Activated naive CD4-positive, alpha-beta T cell treated with anti-CD3 and anti-CD28 coated beads for 36 hours (primary cell): ENCODE measurements around the gene KSR2. TPM values are rescaled to one million over a fixed set of nuclear protein-coding genes. Genes with fewer than 3 reads are reported as not detected.

Experiments
- CTCF ChIA-PET: fragments of 350-600 bp; sonication (Branson Sonifier 250); formaldehyde crosslinking; loops from one replicate; lab custom pipeline; 2021; ENCODE audit warnings: antibody characterized with exemption; lab: Charles Lee
- DNase-seq: peaks from one replicate; pipeline ENCODE4 v3.0.0-alpha.2; 2020
- H3K27ac Mint-ChIP-seq: one replicate; pipeline ENCODE4 v1.8.0; 2021; ENCODE audit warnings: mild to moderate bottlenecking, mixed read lengths
- H3K27me3 Mint-ChIP-seq: one replicate; pipeline ENCODE4 v1.8.0; 2021; ENCODE audit warnings: low read depth, mixed read lengths
- H3K36me3 Mint-ChIP-seq: one replicate; pipeline ENCODE4 v1.8.0; 2021; ENCODE audit warnings: low read depth, mixed read lengths
- H3K4me1 Mint-ChIP-seq: one replicate; pipeline ENCODE4 v1.8.0; 2021; ENCODE audit warnings: low read depth, mixed read lengths
- H3K4me3 Mint-ChIP-seq: one replicate; pipeline ENCODE4 v1.8.0; 2021; ENCODE audit warnings: mild to moderate bottlenecking, moderate library complexity, mixed read lengths
- H3K9me3 Mint-ChIP-seq: one replicate; pipeline ENCODE4 v1.8.0; 2021; ENCODE audit warnings: mixed read lengths
- intact Hi-C: fragments of 100-400 bp; cut with micrococcal nuclease; formaldehyde crosslinking; loops from one replicate; pipeline ENCODE4 v1.15.1; 2023
- total RNA-seq, 2 experiments: library from RNA; stranded (reverse); gene quantifications; one replicate each; pipeline ENCODE4 v1.2.3, GENCODE V29; 2021

Gene KSR2
- total RNA-seq, 2 experiments from 2014 or later: 0.05 TPM; not detected in 1

DNA sequence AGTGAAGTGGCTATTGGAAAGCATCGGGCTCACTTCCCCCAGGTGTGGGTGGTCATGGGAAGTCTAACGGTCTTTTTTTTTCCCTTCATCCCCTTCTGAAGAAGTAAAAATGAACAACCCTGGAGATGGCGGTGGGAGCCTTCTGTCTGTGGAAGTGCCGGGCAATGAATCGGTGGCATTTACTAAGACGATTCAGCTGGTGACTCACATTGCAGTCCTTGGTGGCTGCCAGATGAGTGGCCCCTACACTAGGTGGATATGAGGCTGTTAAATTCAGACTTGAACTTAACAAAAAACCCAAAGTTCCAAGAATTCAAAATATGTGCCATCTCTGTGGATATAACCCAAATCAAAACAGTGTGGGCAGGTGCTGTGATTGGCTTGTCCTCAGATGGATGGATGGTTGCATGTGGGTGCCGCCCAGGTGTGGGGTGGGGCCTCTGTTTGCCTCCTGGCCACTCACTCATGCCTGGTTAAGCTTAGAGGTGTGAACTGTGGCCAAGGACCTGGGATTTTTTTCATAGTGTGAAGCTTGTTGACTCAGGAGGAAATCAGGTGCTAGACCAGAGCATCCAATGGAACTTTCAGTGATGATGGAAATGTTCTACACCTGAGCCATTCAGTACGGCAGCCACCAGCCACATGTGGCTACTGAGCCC lies 430.6 kb downstream of the KSR2 start:
- intact Hi-C loops: no loop called here
- no peaks in the 10 kb centered on the region for H3K36me3 Mint-ChIP-seq
- no peak overlapping the region for H3K4me3 Mint-ChIP-seq
- DNase-seq: no peak
- no peaks in the 10 kb centered on the region for H3K27me3 Mint-ChIP-seq
- no peak overlapping the region for H3K27ac Mint-ChIP-seq
- no peaks in the 10 kb centered on the region for H3K4me1 Mint-ChIP-seq
- CTCF ChIA-PET: no interaction called here
- no peaks in the 10 kb centered on the region for H3K9me3 Mint-ChIP-seq

DNA sequence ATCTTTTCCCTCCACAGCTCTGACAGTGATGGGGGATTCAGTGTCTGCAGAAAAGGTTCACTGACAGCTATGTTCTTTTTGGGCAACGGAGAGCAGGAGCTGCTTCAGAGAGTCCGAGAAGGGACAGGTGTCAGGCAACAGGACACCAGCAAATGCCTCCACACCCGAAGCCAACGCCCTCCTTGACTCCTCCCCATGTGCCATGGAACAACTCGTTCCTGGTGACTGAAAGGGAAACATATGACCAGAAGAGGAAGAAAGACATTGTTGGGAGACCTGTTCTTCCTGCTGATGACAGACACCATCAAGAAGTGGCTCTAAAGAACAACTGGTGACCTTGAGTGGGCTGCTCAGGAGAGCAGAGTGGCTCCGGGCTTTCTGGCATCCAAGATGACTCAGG lies 435.1 kb downstream of the KSR2 start:
- intact Hi-C loops: no loop called here
- no peaks in the 10 kb centered on the region for H3K36me3 Mint-ChIP-seq
- H3K4me3 Mint-ChIP-seq: no peak overlapping the region
- no peak for DNase-seq
- no peaks in the 10 kb centered on the region for H3K9me3 Mint-ChIP-seq
- no peaks in the 10 kb centered on the region for H3K4me1 Mint-ChIP-seq
- no peaks in the 10 kb centered on the region for H3K27me3 Mint-ChIP-seq
- CTCF ChIA-PET: no interaction called here
- H3K27ac Mint-ChIP-seq: no peak overlapping the region

DNA sequence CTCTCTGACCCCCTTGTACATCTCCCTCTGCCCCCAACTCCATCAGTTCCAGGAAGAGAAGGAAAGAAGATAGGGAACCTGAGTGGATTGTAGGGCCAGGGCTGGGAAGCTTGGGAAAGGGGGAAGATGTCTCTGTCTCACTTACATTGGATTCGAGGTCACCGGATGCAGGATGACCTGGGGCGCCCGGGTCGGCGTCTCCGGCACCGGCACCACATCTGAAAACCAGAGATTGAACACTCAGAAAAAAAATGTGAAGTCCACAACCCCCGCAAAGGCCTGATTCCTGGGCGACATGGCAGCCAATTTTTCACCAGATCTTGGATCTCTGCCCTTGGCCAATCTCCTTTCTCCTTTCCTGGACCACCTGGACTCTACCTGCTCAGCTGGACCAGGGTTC lies 438.0 kb downstream of the KSR2 start:
- H3K4me3 Mint-ChIP-seq: no peak overlapping the region
- H3K27ac Mint-ChIP-seq: no peak overlapping the region
- DNase-seq: no peak
- no peaks in the 10 kb centered on the region for H3K4me1 Mint-ChIP-seq
- CTCF ChIA-PET: no interaction called here
- H3K27me3 Mint-ChIP-seq: no peaks in the 10 kb centered on the region
- H3K36me3 Mint-ChIP-seq: no peaks in the 10 kb centered on the region
- H3K9me3 Mint-ChIP-seq: no peaks in the 10 kb centered on the region
- intact Hi-C loops: no loop called here

DNA sequence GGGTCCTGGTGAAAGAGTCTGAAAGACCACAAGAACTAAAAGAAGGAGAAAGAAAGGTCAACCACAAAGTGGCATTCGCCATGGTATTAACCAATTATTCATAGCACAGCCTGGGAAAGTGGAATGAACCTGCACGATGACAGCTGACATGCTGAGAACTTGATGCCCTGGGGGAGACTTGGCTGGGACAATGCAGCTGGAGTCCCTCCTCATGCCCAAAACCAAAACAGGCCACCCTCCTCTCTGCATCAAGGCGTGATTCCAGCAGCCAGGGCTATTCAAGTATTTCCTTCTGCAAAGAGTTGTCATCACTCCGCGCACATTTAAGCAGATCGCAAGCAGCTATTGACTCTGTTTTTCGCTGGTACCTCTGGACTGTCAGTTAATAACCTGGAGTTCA lies 440.3 kb downstream of the KSR2 start:
- Mint-ChIP-seq H3K9me3 (no peaks in the 10 kb centered on the region), H3K4me1 (no peaks in the 10 kb centered on the region), H3K36me3 (no peaks in the 10 kb centered on the region), H3K4me3 (no peak overlapping the region), H3K27ac (no peak overlapping the region), H3K27me3 (no peaks in the 10 kb centered on the region)
- intact Hi-C loops: no loop called here
- DNase-seq: no peak
- CTCF ChIA-PET: no interaction called here

DNA sequence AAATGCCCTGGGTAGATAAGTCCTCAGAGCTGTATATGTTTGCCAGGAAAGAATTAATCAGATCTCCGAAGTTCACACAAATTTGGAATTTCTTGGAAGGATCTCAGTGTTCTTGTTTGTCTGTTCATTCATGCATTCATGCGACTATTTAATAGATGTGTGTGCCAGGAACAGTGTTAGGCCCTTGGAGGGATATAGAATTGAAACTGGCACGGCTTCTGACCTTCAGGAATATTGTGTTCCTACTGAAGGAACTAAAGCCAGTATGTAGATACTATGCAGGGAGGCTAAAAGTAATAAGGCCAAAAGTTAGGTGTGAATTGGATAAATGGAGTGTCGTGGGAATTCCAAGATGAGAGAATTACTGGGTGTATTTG lies 441.3 kb downstream of the KSR2 start:
- intact Hi-C loops: no loop called here
- H3K4me1 Mint-ChIP-seq: no peaks in the 10 kb centered on the region
- no peaks in the 10 kb centered on the region for H3K36me3 Mint-ChIP-seq
- no peak overlapping the region for H3K4me3 Mint-ChIP-seq
- no peak overlapping the region for H3K27ac Mint-ChIP-seq
- no peaks in the 10 kb centered on the region for H3K9me3 Mint-ChIP-seq
- no peaks in the 10 kb centered on the region for H3K27me3 Mint-ChIP-seq
- CTCF ChIA-PET: no interaction called here
- no peak for DNase-seq

DNA sequence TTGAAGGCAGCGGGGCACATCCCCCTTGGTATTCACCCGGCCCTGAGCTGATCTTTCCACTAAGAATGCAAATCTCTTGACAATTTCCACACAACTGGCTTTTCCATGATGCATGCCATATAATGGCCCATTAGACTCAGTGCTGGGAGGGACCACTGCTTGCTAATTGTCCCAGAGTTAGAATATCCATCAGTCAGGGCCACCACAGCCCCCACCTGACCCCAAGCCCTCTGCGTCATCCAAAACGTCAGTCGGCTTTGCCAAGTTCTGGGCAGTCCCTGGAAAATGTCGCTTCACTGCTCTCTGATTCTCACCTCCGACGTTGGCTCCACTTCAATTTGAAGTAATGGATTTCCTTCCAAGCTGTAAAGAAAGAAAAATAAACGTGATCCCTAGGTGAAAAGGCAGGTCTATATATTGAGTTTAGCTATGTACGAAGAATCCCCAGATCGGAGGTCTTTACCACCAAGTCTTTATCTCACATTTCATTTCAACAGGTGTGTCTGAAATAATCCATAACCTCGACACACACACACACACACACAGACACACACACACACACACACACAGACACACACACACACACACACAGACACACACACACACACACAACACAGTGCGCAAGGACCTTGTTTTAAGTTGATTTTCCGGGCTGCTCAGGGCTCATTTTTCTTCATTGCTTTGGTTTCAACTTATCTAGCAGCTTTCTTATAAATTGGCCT lies 441.9 kb downstream of the KSR2 start:
- intact Hi-C loops: no loop called here
- Mint-ChIP-seq H3K4me3 (no peak overlapping the region), H3K27ac (no peak overlapping the region), H3K9me3 (no peaks in the 10 kb centered on the region), H3K36me3 (no peaks in the 10 kb centered on the region), H3K27me3 (no peaks in the 10 kb centered on the region), H3K4me1 (no peaks in the 10 kb centered on the region)
- CTCF ChIA-PET: no interaction called here
- no peak for DNase-seq

DNA sequence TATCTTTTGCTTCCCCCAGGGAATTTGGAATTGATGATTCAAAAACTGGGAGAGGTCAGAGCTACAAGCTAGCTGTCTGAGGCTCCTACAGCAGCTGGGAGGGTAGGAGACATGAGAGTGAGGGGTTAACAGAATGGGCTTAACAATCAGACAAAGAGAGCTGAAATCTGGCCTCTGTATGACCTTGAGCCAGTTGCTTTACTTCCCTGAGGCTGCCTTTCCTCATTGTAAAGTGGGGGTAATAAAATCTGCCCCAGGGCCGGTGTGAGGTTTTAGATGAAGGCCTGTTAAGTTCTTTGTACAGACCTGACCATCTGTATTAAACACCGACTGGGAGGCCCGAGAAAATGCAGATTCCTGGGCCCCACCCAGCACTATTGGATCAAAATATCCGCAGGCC lies 443.0 kb downstream of the KSR2 start:
- no peaks in the 10 kb centered on the region for H3K4me1 Mint-ChIP-seq
- no peaks in the 10 kb centered on the region for H3K9me3 Mint-ChIP-seq
- H3K36me3 Mint-ChIP-seq: no peaks in the 10 kb centered on the region
- no peak overlapping the region for H3K27ac Mint-ChIP-seq
- H3K4me3 Mint-ChIP-seq: no peak overlapping the region
- no peak for DNase-seq
- no peaks in the 10 kb centered on the region for H3K27me3 Mint-ChIP-seq
- intact Hi-C loops: no loop called here
- CTCF ChIA-PET: no interaction called here

DNA sequence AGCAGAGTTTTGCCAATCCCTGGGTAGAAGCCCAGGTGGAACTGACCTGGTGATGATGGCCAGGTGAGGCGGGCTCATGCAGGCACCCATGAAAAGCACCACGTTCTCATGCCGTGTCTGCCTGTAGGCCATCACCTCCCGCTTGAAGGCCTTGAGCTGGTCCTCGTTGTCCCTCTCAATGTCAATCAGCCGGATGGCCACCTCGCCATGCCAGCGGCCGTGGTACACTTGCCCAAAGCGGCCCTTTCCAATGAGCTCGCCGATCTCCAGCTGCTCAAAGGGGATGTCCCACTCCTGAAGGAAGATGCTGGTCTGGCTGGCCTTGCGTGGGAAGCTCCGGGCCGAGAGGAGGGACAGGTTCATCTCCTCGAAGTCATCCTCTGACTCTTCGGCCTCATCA lies 444.0 kb downstream of the KSR2 start:
- no peaks in the 10 kb centered on the region for H3K36me3 Mint-ChIP-seq
- intact Hi-C loops: no loop called here
- H3K27me3 Mint-ChIP-seq: no peaks in the 10 kb centered on the region
- H3K4me3 Mint-ChIP-seq: no peak overlapping the region
- H3K27ac Mint-ChIP-seq: no peak overlapping the region
- H3K4me1 Mint-ChIP-seq: no peaks in the 10 kb centered on the region
- H3K9me3 Mint-ChIP-seq: no peaks in the 10 kb centered on the region
- no peak for DNase-seq
- CTCF ChIA-PET: no interaction called here

DNA sequence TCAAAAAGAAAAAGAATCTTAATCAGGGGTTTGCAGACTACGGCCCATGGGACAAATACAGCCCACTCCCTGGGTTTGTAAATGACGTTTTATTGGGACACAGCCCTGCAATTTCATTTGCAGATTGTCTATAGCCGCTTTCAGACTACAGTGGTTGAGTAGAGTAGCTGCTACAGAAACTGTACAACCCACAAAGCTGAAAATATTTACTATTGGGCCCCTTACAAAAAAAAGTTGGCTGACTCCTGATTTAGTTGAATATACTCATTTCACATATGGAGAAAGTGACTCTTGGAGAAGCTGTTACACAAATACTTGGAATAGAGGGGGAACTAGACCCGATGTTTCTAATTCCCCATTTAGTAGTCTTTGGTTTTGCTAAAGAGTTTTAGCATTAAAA lies 444.8 kb downstream of the KSR2 start:
- Mint-ChIP-seq H3K27me3 (no peaks in the 10 kb centered on the region), H3K27ac (no peak overlapping the region), H3K36me3 (no peaks in the 10 kb centered on the region), H3K4me1 (no peaks in the 10 kb centered on the region), H3K9me3 (no peaks in the 10 kb centered on the region), H3K4me3 (no peak overlapping the region)
- intact Hi-C loops: no loop called here
- CTCF ChIA-PET: no interaction called here
- DNase-seq: no peak

DNA sequence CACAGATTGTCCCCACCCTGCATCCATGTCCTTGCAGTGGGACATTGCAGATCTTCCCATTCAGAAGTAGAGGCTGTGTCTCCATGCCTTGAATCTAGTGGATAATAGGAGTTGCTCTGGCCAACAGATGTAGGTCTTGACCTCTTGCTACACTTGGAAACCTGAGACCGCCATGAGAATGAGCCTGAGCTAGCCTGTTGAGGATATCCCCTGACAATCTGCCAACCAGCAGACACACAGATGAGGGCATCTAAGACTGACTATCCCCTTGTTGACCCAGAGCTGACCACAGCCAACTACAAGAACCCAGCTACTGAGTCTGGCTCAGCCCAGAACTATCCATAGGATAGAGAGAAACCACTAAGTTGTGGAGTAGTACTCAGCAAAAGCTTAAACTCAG lies 446.2 kb downstream of the KSR2 start:
- intact Hi-C loops: no loop called here
- Mint-ChIP-seq H3K4me3 (no peak overlapping the region), H3K27me3 (no peaks in the 10 kb centered on the region), H3K36me3 (no peaks in the 10 kb centered on the region), H3K27ac (no peak overlapping the region), H3K4me1 (no peaks in the 10 kb centered on the region), H3K9me3 (no peaks in the 10 kb centered on the region)
- DNase-seq: no peak
- CTCF ChIA-PET: no interaction called here

DNA sequence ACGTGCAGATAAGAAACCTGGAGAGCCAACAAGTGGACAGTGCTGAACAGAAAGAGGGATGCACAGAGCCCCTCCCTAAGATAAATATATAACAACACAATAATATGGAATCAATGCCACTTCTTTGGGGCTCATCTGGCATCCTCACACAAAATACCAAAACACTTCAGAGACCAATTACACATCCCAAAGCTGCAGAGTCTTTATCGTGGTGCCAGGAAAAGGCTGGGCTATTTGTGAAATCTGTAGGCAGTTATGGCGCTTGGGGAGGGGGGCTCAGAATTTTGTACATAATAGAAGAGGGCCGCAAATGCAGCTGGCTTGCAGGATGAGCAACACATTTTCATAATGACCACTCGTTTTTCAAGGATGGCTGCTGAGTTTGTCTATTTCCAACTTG lies 446.9 kb downstream of the KSR2 start:
- no peak overlapping the region for H3K4me3 Mint-ChIP-seq
- H3K9me3 Mint-ChIP-seq: no peaks in the 10 kb centered on the region
- no peak for DNase-seq
- H3K4me1 Mint-ChIP-seq: no peaks in the 10 kb centered on the region
- intact Hi-C loops: no loop called here
- CTCF ChIA-PET: no interaction called here
- H3K36me3 Mint-ChIP-seq: no peaks in the 10 kb centered on the region
- no peaks in the 10 kb centered on the region for H3K27me3 Mint-ChIP-seq
- no peak overlapping the region for H3K27ac Mint-ChIP-seq

DNA sequence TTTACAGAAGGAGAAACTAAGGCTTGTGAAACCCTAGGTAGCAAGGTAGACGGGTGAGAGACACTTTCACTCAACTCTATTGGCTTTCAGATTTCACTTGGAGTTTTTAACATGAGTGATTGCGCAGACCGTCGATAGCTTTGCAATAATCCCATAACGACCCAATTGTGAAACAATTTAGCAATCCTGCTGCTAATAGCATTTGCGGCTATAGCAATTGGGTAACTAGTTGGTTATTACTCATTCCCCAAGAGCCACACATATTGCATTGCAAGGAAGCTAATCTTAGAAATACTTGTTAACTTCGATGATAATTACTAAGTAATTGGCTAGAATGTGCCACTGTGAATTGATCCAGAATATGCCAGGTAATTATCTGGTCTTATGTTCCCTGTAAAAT lies 447.4 kb downstream of the KSR2 start:
- H3K27me3 Mint-ChIP-seq: no peaks in the 10 kb centered on the region
- no peaks in the 10 kb centered on the region for H3K36me3 Mint-ChIP-seq
- CTCF ChIA-PET: no interaction called here
- no peak for DNase-seq
- no peaks in the 10 kb centered on the region for H3K9me3 Mint-ChIP-seq
- no peaks in the 10 kb centered on the region for H3K4me1 Mint-ChIP-seq
- intact Hi-C loops: no loop called here
- H3K4me3 Mint-ChIP-seq: no peak overlapping the region
- no peak overlapping the region for H3K27ac Mint-ChIP-seq

DNA sequence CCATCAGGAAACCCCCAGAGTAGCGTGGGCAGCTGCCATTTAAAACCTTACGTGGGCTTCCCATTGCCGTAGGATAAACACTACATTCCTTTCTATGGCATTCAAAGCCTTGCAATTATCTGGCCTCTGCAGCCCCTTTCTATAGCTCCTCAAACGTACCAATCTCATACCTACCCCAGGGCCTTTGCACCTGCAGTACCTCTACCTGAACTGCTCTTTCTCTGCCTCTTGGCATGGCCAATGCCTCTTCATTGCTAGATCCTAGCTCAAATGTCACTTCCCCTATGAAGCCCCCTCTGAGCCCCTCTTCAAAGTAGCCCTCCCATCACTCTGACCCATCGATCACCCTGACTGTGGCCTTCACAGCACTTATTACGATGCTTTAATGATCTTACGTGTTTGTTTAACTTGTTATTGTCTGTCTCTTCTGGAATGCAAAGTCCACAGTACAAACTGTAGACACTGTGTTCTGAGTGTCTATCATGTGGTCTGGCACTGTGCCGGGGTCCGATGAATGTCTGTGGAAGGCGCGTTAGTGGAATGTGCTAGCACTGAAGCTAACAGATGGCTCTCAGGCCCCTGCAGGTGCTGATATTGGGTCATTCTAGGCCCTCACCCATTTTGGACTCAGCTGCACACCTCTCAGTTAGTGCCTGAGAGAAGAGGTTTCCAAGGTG lies 450.1 kb downstream of the KSR2 start:
- no peak for DNase-seq
- no peaks in the 10 kb centered on the region for H3K9me3 Mint-ChIP-seq
- CTCF ChIA-PET: no interaction called here
- H3K27me3 Mint-ChIP-seq: no peaks in the 10 kb centered on the region
- no peak overlapping the region for H3K4me3 Mint-ChIP-seq
- H3K27ac Mint-ChIP-seq: no peak overlapping the region
- intact Hi-C loops: no loop called here
- H3K4me1 Mint-ChIP-seq: no peaks in the 10 kb centered on the region
- no peaks in the 10 kb centered on the region for H3K36me3 Mint-ChIP-seq
